HepG2 (cell line): ENCODE data around the gene MAPRE3. TPM values are rescaled to one million over a fixed set of nuclear protein-coding genes. Genes with fewer than 3 reads are reported as not detected.

ENCODE experiments used
- ADNP ChIP-seq: sonication (generic); formaldehyde crosslinking; IDR thresholded peaks from 2 replicates; pipeline ENCODE4 v1.4.0; 2020; ENCODE audit warnings: missing genetic modification reagents
- GTF3A ChIP-seq: sonication (generic); formaldehyde crosslinking; conservative IDR thresholded peaks from 2 replicates; pipeline ENCODE4 v1.4.0; 2020; ENCODE audit warnings: mild to moderate bottlenecking, missing genetic modification reagents
- KDM1A ChIP-seq: IDR thresholded peaks from 2 replicates; pipeline ENCODE4 v1.6.1; 2016; ENCODE audit warnings: missing compliant biosample characterization
- MLLT10 ChIP-seq: sonication (generic); formaldehyde crosslinking; IDR thresholded peaks from 2 replicates; pipeline ENCODE4 v1.4.0; 2020; ENCODE audit warnings: missing genetic modification reagents
- POLR2AphosphoS2 ChIP-seq: IDR thresholded peaks from 2 replicates; pipeline ENCODE4 v1.6.1; 2011; ENCODE audit warnings: low read depth, low read length, improper control_type of control experiment
- RAD21 ChIP-seq: fragments of 450-650 bp; formaldehyde crosslinking; IDR thresholded peaks from 2 replicates; pipeline ENCODE4 v1.5.0; 2020; ENCODE audit warnings: mild to moderate bottlenecking
- RARG ChIP-seq: sonication (generic); formaldehyde crosslinking; IDR thresholded peaks from 2 replicates; pipeline ENCODE4 v1.4.0; 2020; ENCODE audit warnings: low read depth, mild to moderate bottlenecking, missing genetic modification reagents
- SALL2 ChIP-seq: sonication (generic); formaldehyde crosslinking; IDR thresholded peaks from 2 replicates; pipeline ENCODE4 v1.8.1; 2023; ENCODE audit warnings: mild to moderate bottlenecking, missing genetic modification reagents, inconsistent platforms
- SCMH1 ChIP-seq: sonication (generic); formaldehyde crosslinking; IDR thresholded peaks from 2 replicates; pipeline ENCODE4 v1.9.0; 2021; ENCODE audit warnings: missing genetic modification reagents, mild to moderate bottlenecking, borderline replicate concordance
- TBL1XR1 ChIP-seq: fragments of 150-350 bp; IDR thresholded peaks from 2 replicates; pipeline ENCODE4 v1.6.1; 2014; ENCODE audit warnings: borderline replicate concordance, low read length; ENCODE audit not compliant: partially characterized antibody
- U2AF2 ChIP-seq: fragments of 200-400 bp; formaldehyde crosslinking; IDR thresholded peaks from 2 replicates; pipeline ENCODE4 v1.6.1; 2017; ENCODE audit warnings: low read depth, mild to moderate bottlenecking, low read length
- ZBTB10 ChIP-seq: sonication (generic); formaldehyde crosslinking; IDR thresholded peaks from 2 replicates; pipeline ENCODE4 v1.4.0; 2020; ENCODE audit warnings: missing genetic modification reagents, borderline replicate concordance
- ZBTB39 ChIP-seq: sonication (generic); formaldehyde crosslinking; IDR thresholded peaks from 2 replicates; pipeline ENCODE4 v1.5.0; 2020; ENCODE audit warnings: missing genetic modification reagents
- ZC3H4 ChIP-seq: sonication (generic); formaldehyde crosslinking; IDR thresholded peaks from 2 replicates; pipeline ENCODE4 v1.4.0; 2020; ENCODE audit warnings: missing genetic modification reagents, borderline replicate concordance
- ZNF143 ChIP-seq: sonication (generic); formaldehyde crosslinking; IDR thresholded peaks from 2 replicates; pipeline ENCODE4 v1.4.0; 2020; ENCODE audit warnings: missing genetic modification reagents
- ZNF292 ChIP-seq: sonication (generic); formaldehyde crosslinking; IDR thresholded peaks from 2 replicates; pipeline ENCODE4 v1.8.1; 2022; ENCODE audit warnings: mild to moderate bottlenecking, low read depth, missing genetic modification reagents, borderline replicate concordance
- ZNF557 ChIP-seq: sonication (generic); formaldehyde crosslinking; IDR thresholded peaks from 2 replicates; pipeline ENCODE4 v1.4.0; 2020; ENCODE audit warnings: missing genetic modification reagents
- ZNF605 ChIP-seq: sonication (generic); formaldehyde crosslinking; IDR thresholded peaks from 2 replicates; pipeline ENCODE4 v1.8.0; 2022; ENCODE audit warnings: mild to moderate bottlenecking, missing genetic modification reagents
- ZNF879 ChIP-seq: sonication (generic); formaldehyde crosslinking; IDR thresholded peaks from 2 replicates; pipeline ENCODE4 v1.8.1; 2023; ENCODE audit warnings: missing genetic modification reagents
- ZSCAN22 ChIP-seq: sonication (generic); formaldehyde crosslinking; IDR thresholded peaks from 2 replicates; pipeline ENCODE4 v1.4.0; 2020; ENCODE audit warnings: mild to moderate bottlenecking, missing genetic modification reagents
- polyA plus RNA-seq, 8 experiments: library from polyadenylated mRNA; depleted of rRNA in 3 of 8; stranded (reverse) in 7 of 8; unstranded in 1 of 8; fragments of >200 nt; fragmentation: Illumina TruSeq in 4 of 8; extraction: Trizol in 4 of 8; gene quantifications; 2 replicates each; pipeline versions ENCODE4 v1.2.1 to v1.2.3, GENCODE V29; 2011 to 2016; ENCODE audit warnings: low read depth in 4 of 8, missing spikeins in 1 of 8, mixed read lengths in 1 of 8; ENCODE audit not compliant: insufficient read depth in 1 of 8
- total RNA-seq, 5 experiments: library from RNA; depleted of rRNA; stranded (reverse); fragments of >200 nt; fragmentation: Illumina TruSeq; extraction: Trizol; gene quantifications; 2 replicates each; pipeline ENCODE4 v1.2.3, GENCODE V29; 2016; ENCODE audit warnings: low read depth in 1 of 5
- TF ChIP-seq, protein P1 (sequence below): sonication (generic); formaldehyde crosslinking; IDR thresholded peaks from 2 replicates; pipeline ENCODE4 v1.5.0; 2020; ENCODE audit warnings: missing genetic modification reagents
- TF ChIP-seq, protein P2 (sequence below): sonication (generic); formaldehyde crosslinking; conservative IDR thresholded peaks from 2 replicates; pipeline ENCODE4 v1.4.0; 2020; ENCODE audit warnings: missing genetic modification reagents

Gene MAPRE3
- total and polyA plus RNA-seq, 2 of the 13 experiments (the other 11 are each of a cell fraction or from before 2014, with no cell fraction given) = 0.31 to 0.91 TPM

- TF ChIP-seq ADNP (CRISPR knock-in tag) = no peak
- peak; percentile 90; the same call in 1 of the 2 replicates for TF ChIP-seq SALL2 (CRISPR knock-in tag)
- peak; percentile 11; the same call in 1 of the 2 replicates for TF ChIP-seq ZNF605 (CRISPR knock-in tag)
- no peak for TF ChIP-seq ZC3H4 (CRISPR knock-in tag)
- TF ChIP-seq GTF3A (CRISPR knock-in tag) = peak; percentile 48; the same call in 1 of the 2 replicates
- TF ChIP-seq RAD21 (CRISPR knock-in tag) = peak; percentile 52; the same call in 1 of the 2 replicates
- no peak for TF ChIP-seq ZNF292
- no peak for TF ChIP-seq U2AF2
- no peak for TF ChIP-seq ZBTB39 (CRISPR knock-in tag)
- TF ChIP-seq ZSCAN22 = peak; percentile 39; the same call in 1 of the 2 replicates
- TF ChIP-seq ZBTB10 (CRISPR knock-in tag) = peak; percentile 67; the same call in 1 of the 2 replicates
- no peak for TF ChIP-seq TBL1XR1
- peak; percentile 95 for TF ChIP-seq ZNF143 (CRISPR knock-in tag)
- no peak for TF ChIP-seq ZNF879 (CRISPR knock-in tag)
- no peak for TF ChIP-seq MLLT10
- TF ChIP-seq, protein P1, sequence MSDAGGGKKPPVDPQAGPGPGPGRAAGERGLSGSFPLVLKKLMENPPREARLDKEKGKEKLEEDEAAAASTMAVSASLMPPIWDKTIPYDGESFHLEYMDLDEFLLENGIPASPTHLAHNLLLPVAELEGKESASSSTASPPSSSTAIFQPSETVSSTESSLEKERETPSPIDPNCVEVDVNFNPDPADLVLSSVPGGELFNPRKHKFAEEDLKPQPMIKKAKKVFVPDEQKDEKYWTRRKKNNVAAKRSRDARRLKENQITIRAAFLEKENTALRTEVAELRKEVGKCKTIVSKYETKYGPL (CRISPR knock-in tag) = peak; percentile 23; the same call in 1 of the 2 replicates
- TF ChIP-seq, protein P2, sequence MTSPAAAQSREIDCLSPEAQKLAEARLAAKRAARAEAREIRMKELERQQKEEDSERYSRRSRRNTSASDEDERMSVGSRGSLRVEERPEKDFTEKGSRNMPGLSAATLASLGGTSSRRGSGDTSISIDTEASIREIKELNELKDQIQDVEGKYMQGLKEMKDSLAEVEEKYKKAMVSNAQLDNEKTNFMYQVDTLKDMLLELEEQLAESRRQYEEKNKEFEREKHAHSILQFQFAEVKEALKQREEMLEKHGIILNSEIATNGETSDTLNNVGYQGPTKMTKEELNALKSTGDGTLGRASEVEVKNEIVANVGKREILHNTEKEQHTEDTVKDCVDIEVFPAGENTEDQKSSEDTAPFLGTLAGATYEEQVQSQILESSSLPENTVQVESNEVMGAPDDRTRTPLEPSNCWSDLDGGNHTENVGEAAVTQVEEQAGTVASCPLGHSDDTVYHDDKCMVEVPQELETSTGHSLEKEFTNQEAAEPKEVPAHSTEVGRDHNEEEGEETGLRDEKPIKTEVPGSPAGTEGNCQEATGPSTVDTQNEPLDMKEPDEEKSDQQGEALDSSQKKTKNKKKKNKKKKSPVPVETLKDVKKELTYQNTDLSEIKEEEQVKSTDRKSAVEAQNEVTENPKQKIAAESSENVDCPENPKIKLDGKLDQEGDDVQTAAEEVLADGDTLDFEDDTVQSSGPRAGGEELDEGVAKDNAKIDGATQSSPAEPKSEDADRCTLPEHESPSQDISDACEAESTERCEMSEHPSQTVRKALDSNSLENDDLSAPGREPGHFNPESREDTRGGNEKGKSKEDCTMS (CRISPR knock-in tag) = no peak
- TF ChIP-seq ZNF557 = 0 out of 2 replicates have a peak, but pooled peaks have one; percentile 62
- 0 out of 2 replicates have a peak, but pooled peaks have one; percentile 6 for TF ChIP-seq KDM1A (CRISPR knock-in tag)
- TF ChIP-seq POLR2AphosphoS2 = 0 out of 2 replicates have a peak, but pooled peaks have one; percentile 50
- 0 out of 2 replicates have a peak, but pooled peaks have one; percentile 53 for TF ChIP-seq RARG (CRISPR knock-in tag)
- no peak for TF ChIP-seq SCMH1 (CRISPR knock-in tag)
Observed at GRCh38 chr2:27032495-27033252, 62.2 kb downstream of the MAPRE3 start, which contains the start of gene TMEM214 (continued).
